ENCODE measurements around the gene ROR1. TPM values are rescaled to one million over a fixed set of nuclear protein-coding genes. Genes with fewer than 3 reads are reported as not detected.

Gene ROR1
- total and polyA plus RNA-seq, 9 donors, result 3.0 to 26.1 (median 15.0) TPM

DNA sequence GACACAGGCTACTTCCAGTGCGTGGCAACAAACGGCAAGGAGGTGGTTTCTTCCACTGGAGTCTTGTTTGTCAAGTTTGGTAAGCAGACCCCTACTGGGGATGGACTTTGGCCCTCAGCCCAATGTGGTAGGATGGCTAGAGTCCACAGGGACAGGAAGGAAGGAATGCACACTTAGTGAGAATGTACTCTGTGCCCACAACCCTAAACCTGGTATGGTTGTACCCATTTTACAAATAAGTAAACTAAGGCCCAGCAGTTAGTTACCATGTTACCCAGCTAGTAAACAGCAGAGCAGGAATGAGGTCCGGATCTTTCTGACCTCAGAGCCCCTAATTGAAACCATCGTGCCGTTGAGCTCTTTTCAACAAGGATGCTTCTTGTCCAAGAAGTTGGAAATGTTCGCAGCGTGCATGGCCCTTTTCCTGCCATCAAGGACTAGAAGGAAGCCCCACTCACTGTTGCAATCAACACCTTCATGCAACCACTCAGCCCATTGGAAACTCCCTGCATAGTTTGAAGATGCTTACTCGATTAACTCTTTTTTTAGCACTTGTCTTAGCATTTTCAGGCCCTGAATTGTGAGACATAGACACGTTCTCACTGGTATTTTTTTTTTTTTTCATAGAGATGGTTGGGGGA lies 276.2 kb downstream of the ROR1 start:
- Histone ChIP-seq H3K4me1 (ENCODE audit: insufficient read depth) (no peaks in the 10 kb centered on the region), H3K9me3 (no peaks in the 10 kb centered on the region), H3K36me3 (no peaks in the 10 kb centered on the region), H3K4me3 (no peak overlapping the region), H3K27ac (no peak overlapping the region), H3K27me3 (no peaks in the 10 kb centered on the region)
- intact Hi-C loops (cut with DNase I), result no loop called here
- WGBS, 3 donors, result 79 to 84% (median 81%) methylated on average over 9 of the region's 9 CpGs
- TF ChIP-seq, protein P1, sequence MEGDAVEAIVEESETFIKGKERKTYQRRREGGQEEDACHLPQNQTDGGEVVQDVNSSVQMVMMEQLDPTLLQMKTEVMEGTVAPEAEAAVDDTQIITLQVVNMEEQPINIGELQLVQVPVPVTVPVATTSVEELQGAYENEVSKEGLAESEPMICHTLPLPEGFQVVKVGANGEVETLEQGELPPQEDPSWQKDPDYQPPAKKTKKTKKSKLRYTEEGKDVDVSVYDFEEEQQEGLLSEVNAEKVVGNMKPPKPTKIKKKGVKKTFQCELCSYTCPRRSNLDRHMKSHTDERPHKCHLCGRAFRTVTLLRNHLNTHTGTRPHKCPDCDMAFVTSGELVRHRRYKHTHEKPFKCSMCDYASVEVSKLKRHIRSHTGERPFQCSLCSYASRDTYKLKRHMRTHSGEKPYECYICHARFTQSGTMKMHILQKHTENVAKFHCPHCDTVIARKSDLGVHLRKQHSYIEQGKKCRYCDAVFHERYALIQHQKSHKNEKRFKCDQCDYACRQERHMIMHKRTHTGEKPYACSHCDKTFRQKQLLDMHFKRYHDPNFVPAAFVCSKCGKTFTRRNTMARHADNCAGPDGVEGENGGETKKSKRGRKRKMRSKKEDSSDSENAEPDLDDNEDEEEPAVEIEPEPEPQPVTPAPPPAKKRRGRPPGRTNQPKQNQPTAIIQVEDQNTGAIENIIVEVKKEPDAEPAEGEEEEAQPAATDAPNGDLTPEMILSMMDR (IDR thresholded peaks at IDR 0.05), result no peak
- TF ChIP-seq EP300 (IDR thresholded peaks at IDR 0.05) (no peak), POLR2A (IDR thresholded peaks at IDR 0.05) (no peak)
- DNase-seq, result no peak

DNA sequence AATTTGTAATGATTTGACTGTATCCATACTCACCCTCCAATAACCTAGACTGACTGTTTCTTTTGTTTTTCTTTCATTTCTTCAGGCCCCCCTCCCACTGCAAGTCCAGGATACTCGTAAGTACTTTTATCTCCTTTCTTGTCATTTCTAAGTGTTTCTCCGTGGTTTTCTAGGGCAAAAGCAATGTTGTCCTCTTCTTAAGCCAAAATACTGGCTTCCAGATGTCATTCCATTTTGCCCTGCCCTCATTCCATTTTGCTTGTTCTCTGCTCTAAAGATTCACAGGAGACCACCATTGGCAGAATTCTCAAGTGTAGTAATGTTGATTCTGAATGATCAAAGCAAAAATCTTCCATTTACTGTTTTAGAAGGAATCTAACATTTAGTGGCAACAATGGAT lies 276.8 kb downstream of the ROR1 start:
- DNase-seq, result no peak
- Histone ChIP-seq H3K27ac (no peak overlapping the region), H3K27me3 (no peaks in the 10 kb centered on the region), H3K4me3 (no peak overlapping the region), H3K36me3 (no peaks in the 10 kb centered on the region), H3K4me1 (ENCODE audit: insufficient read depth) (no peaks in the 10 kb centered on the region), H3K9me3 (no peaks in the 10 kb centered on the region)
- intact Hi-C loops (cut with DNase I), result no loop called here
- 10 to 28% (median 17%) methylated on average over 2 of the region's 2 CpGs for WGBS, 3 donors
- TF ChIP-seq EP300 (IDR thresholded peaks at IDR 0.05), result no peak

DNA sequence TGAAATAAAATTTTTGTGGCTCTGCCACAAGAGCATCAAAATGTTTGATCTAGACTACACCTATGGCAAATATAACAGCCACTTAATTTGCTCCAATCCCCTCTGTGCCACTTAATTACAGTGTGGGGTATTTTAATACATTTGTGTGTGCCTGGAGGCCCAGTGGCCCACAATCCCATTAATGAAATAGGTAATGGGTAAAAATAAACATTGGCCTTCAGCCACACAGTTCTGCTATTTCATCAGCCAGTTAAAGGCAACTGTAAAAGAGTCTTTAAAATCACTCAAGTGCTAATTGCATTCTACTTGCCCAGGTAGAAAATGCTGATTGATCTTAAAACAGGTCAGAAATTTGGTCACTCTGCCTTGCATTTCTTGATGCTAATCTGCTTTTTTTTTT lies 278.0 kb downstream of the ROR1 start:
- no peak overlapping the region for H3K4me3 ChIP-seq
- TF ChIP-seq, protein P1 (IDR thresholded peaks at IDR 0.05), result no peak
- no peak for TF ChIP-seq EP300 (IDR thresholded peaks at IDR 0.05)
- TF ChIP-seq POLR2A (IDR thresholded peaks at IDR 0.05), result no peak
- H3K4me1 ChIP-seq (ENCODE audit: insufficient read depth), result no peaks in the 10 kb centered on the region
- no peak for DNase-seq
- no peaks in the 10 kb centered on the region for H3K36me3 ChIP-seq
- no peaks in the 10 kb centered on the region for H3K27me3 ChIP-seq
- H3K9me3 ChIP-seq, result no peaks in the 10 kb centered on the region
- no peak overlapping the region for H3K27ac ChIP-seq
- intact Hi-C loops (cut with DNase I), result no loop called here

DNA sequence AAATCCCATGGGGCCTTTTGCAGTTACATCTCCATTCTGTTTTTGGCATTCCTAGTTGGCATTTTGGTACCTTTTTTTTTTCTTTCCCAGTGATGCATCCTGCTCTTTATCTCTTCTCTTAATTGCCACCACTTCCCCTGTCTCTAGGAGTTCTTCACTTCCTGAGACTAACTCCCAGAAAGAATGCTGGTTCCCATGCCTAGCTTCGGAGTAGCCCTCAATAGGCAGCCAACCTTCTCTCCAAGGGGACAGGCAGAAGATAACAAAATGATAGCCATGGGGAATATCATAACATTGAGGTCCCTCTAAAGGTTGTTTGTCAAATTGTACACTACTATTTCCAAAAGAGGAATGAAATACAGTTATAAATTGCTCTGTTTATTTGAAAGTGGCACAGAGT lies 279.0 kb downstream of the ROR1 start:
- H3K4me3 ChIP-seq, result no peak overlapping the region
- H3K36me3 ChIP-seq, result no peaks in the 10 kb centered on the region
- intact Hi-C loops (cut with DNase I), result no loop called here
- no peak for DNase-seq
- no peaks in the 10 kb centered on the region for H3K9me3 ChIP-seq
- no peaks in the 10 kb centered on the region for H3K27me3 ChIP-seq
- WGBS, 3 donors, result 75 to 88% (median 83%) methylated on average over 1 of the region's 1 CpG
- TF ChIP-seq EP300 (IDR thresholded peaks at IDR 0.05) (no peak), POLR2A (IDR thresholded peaks at IDR 0.05) (no peak)
- TF ChIP-seq, protein P1 (IDR thresholded peaks at IDR 0.05), result no peak
- H3K27ac ChIP-seq, result no peak overlapping the region
- no peaks in the 10 kb centered on the region for H3K4me1 ChIP-seq (ENCODE audit: insufficient read depth)

DNA sequence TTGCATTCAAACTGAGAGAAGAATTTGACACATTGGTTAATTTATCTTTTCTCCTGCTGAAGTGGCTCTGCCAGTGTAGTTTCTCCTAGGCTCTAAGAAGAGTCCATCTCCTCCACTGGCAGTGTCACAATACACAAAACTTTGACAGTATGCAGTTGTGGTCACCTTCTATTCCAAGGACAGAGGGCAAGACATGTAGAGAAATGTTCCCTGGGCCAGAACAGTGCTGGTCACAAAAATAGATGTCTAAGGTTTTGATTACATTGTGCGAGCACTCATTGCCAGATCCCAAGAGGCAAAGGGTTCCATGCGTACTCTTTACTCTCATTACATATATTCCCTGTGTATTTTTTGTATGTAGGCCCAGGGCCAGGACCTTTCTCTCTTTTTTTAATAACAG lies 281.5 kb downstream of the ROR1 start:
- DNase-seq, result no peak
- Histone ChIP-seq H3K27me3 (no peaks in the 10 kb centered on the region), H3K4me1 (ENCODE audit: insufficient read depth) (no peaks in the 10 kb centered on the region), H3K9me3 (no peaks in the 10 kb centered on the region), H3K4me3 (no peak overlapping the region), H3K36me3 (no peaks in the 10 kb centered on the region), H3K27ac (no peak overlapping the region)
- TF ChIP-seq EP300 (IDR thresholded peaks at IDR 0.05), result no peak
- TF ChIP-seq, protein P1 (IDR thresholded peaks at IDR 0.05), result no peak
- TF ChIP-seq POLR2A (IDR thresholded peaks at IDR 0.05), result no peak
- intact Hi-C loops (cut with DNase I), result no loop called here
- 93 to 98% (median 95%) methylated on average over 2 of the region's 2 CpGs for WGBS, 3 donors
